ENCODE measurements around the gene MCM7. TPM values are rescaled to one million over a fixed set of nuclear protein-coding genes. Genes with fewer than 3 reads are reported as not detected.

Gene MCM7
- total RNA-seq, 4 donors from 2014 or later = 18.7 to 74.8 (median 43.3) TPM

- no peaks in the 10 kb centered on the region for H3K36me3 ChIP-seq
- intact Hi-C loops (cut with DNase I; ENCODE audit: low total_unique reads) = no loop called here
Measured at GRCh38 chr7:100059251-100059739, 41.9 kb downstream of the MCM7 start.

DNA sequence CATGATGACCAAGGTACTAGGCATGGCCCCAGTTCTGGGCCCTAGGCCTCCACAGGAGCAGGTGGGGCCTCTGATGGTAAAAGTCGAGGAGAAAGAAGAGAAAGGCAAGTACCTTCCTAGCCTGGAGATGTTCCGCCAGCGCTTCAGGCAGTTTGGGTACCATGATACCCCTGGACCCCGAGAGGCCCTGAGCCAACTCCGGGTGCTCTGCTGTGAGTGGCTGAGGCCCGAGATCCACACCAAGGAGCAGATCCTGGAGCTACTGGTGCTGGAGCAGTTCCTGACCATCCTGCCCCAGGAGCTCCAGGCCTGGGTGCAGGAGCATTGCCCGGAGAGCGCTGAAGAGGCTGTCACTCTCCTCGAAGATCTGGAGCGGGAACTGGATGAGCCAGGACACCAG lies 44.2 kb downstream of the MCM7 start:
- H3K27me3 ChIP-seq = no peaks in the 10 kb centered on the region
- no peak overlapping the region for H3K27ac ChIP-seq
- intact Hi-C loops (cut with DNase I; ENCODE audit: low total_unique reads) = no loop called here
- DNase-seq = no peak
- H3K4me3 ChIP-seq = no peak overlapping the region
- no peaks in the 10 kb centered on the region for H3K9me3 ChIP-seq
- no peaks in the 10 kb centered on the region for H3K4me1 ChIP-seq
- H3K36me3 ChIP-seq = no peaks in the 10 kb centered on the region
- TF ChIP-seq CTCF (IDR thresholded peaks at IDR 0.05) = no peak
- TF ChIP-seq POLR2A (IDR thresholded peaks at IDR 0.05) = no peak

More at GRCh38 chr7:100059251-100059739, 41.9 kb downstream of the MCM7 start:
- Histone ChIP-seq H3K4me3 (no peak overlapping the region), H3K4me1 (no peaks in the 10 kb centered on the region), H3K9me3 (no peaks in the 10 kb centered on the region), H3K27ac (no peak overlapping the region), H3K27me3 (no peaks in the 10 kb centered on the region)
- TF ChIP-seq CTCF (IDR thresholded peaks at IDR 0.05) (no peak), POLR2A (IDR thresholded peaks at IDR 0.05) (no peak)
- no peak for DNase-seq

GRCh38 chr7:100053215-100053614 lies 48.0 kb downstream of the MCM7 start:
- TF ChIP-seq POLR2A (IDR thresholded peaks at IDR 0.05) (no peak), CTCF (IDR thresholded peaks at IDR 0.05) (peak in 3 of 4 experiments; percentile 19 to 48 (median 30))
- Histone ChIP-seq H3K9me3 (no peaks in the 10 kb centered on the region), H3K27ac (no peak overlapping the region), H3K27me3 (no peaks in the 10 kb centered on the region), H3K4me1 (no peaks in the 10 kb centered on the region), H3K4me3 (no peak overlapping the region), H3K36me3 (no peaks in the 10 kb centered on the region)
- intact Hi-C loops (cut with DNase I; ENCODE audit: low total_unique reads) = no loop called here
- no peak for DNase-seq

DNA sequence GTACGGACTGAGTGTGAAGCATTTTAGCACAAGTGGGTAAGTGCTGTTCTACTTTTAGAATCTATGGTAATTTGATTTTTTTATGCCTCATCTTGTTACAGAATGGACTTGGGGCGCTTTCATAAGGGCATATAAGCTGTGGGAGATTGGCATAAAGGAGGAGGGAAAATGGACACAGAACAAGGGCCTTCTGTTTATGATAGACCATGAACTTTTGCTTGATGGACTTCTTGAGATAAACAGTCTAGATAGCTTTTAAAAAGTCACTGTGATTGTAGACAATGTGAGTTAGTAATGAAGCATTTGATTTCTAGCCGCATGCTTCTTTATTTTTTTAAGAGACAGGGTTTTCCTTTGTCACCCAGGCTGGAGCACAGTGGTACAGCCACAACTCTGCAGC lies 49.6 kb downstream of the MCM7 start:
- Histone ChIP-seq H3K4me1 (no peaks in the 10 kb centered on the region), H3K9me3 (no peaks in the 10 kb centered on the region), H3K36me3 (no peaks in the 10 kb centered on the region), H3K4me3 (no peak overlapping the region), H3K27me3 (no peaks in the 10 kb centered on the region), H3K27ac (no peak overlapping the region)
- intact Hi-C loops (cut with DNase I; ENCODE audit: low total_unique reads) = no loop called here
- no peak for TF ChIP-seq CTCF (IDR thresholded peaks at IDR 0.05)
- no peak for TF ChIP-seq POLR2A (IDR thresholded peaks at IDR 0.05)
- no peak for DNase-seq

- Histone ChIP-seq H3K36me3 (no peaks in the 10 kb centered on the region), H3K27me3 (no peaks in the 10 kb centered on the region), H3K4me1 (no peaks in the 10 kb centered on the region), H3K27ac (peak within 1 kb of the TSS; percentile 97), H3K4me3 (peak within 1 kb of the TSS; percentile 72 to 79), H3K9me3 (no peaks in the 10 kb centered on the region)
- intact Hi-C loops (cut with DNase I; ENCODE audit: low total_unique reads) = no loop called here
- DNase-seq = peak; percentile 85 to 91
- TF ChIP-seq POLR2A (IDR thresholded peaks at IDR 0.05) = peak in 1 of 2 donors; percentile 78
- TF ChIP-seq CTCF (IDR thresholded peaks at IDR 0.05) = peak; percentile 20 to 32 (median 26)
Measured at GRCh38 chr7:100049441-100050291, 51.5 kb downstream of the MCM7 start, which contains the start of gene ZSCAN21. Gene ZSCAN21 (plus strand): TSS chr7:100049774. CDS start chr7:100057007, 7,233 bp downstream.
